Peyer's patch (tissue), 4 donors: ENCODE measurements around the gene CCNL2.

Source experiments
- CTCF ChIP-seq, 6 experiments: fragments of 450-650 bp in 4 of 6; fragments of 200-600 bp in 2 of 6; sonication (generic) in 1 of 6; IDR thresholded peaks; one replicate each; pipeline ENCODE4 v1.5.1; 2017 to 2019; ENCODE audit warnings: antibody characterized with exemption in 6 of 6, mild to moderate bottlenecking in 3 of 6, moderate library complexity in 1 of 6
- POLR2A ChIP-seq, 2 donors: fragments of 450-650 bp; IDR thresholded peaks; one replicate each; pipeline ENCODE4 v1.5.1; 2017; ENCODE audit warnings: antibody characterized with exemption in 2 of 2, mild to moderate bottlenecking in 2 of 2, moderate library complexity in 2 of 2

DNA sequence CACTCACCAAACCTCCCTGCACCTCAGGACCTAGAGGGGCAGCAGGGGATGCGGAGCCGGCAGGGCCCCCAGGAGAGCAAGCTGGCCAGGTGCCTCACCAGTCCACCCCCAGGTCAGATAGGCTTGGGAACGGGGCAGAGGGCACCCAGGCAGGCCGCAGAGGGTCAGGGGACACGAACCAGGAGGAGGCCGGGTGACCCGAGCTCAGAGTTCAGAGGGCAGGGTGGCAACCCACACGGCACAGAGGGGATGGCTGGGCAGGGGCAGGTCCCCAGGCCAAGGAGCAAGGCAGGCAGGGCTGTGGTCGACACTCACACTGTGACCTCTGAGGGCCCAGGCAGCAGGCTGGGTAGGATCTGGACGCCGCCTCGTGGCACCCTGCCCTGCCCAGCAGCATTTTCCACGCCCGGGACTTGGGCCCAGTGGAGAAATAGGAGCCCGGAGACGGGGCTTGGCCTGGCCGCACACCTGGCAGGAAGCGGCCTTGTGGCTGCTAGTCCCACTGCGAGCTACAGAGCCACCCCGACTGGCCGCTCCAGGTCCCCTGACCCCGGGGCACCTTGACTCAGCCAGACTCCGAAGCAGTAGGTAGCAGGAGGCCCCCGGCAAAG lies 55.2 kb downstream of the CCNL2 start:
- TF ChIP-seq CTCF (IDR thresholded peaks at IDR 0.05) (no peak), POLR2A (IDR thresholded peaks at IDR 0.05) (no peak)
